Pons (tissue), 1 donor: ENCODE results near the gene NPDC1.

Experiments used
- DNase-seq: peaks from one replicate; pipeline ENCODE4 v3.0.0-alpha.2; 2016; ENCODE audit warnings: low spot score

The NPDC1 gene

GRCh38 chr9:137055385-137056364 lies 9.7 kb upstream of the NPDC1 start:
- DNase-seq = peak; percentile 97

GRCh38 chr9:137054932-137055384 lies 9.0 kb upstream of the NPDC1 start:
- DNase-seq = no peak

- no peak for DNase-seq
These were observed 8.3 kb upstream of the NPDC1 start, which contains the start of gene ENTPD2 for GRCh38 chr9:137053944-137054931. ENTPD2 (minus strand) TSS chr9:137054061; CDS start chr9:137053997, 64 bp downstream.

- DNase-seq = no peak
These were observed 7.3 kb upstream of the NPDC1 start for GRCh38 chr9:137052998-137053943.

GRCh38 chr9:137052293-137052692 lies 6.3 kb upstream of the NPDC1 start:
- no peak for DNase-seq

- DNase-seq = no peak
These were observed 5.3 kb upstream of the NPDC1 start for GRCh38 chr9:137051145-137051724.

GRCh38 chr9:137050570-137050969 lies 4.6 kb upstream of the NPDC1 start:
- DNase-seq = no peak

GRCh38 chr9:137049544-137050449 lies 3.8 kb upstream of the NPDC1 start:
- no peak for DNase-seq

GRCh38 chr9:137048655-137049543 lies 2.9 kb upstream of the NPDC1 start:
- no peak for DNase-seq

GRCh38 chr9:137045294-137046087 lies 486 bp downstream of the NPDC1 start:
- no peak for DNase-seq

GRCh38 chr9:137044502-137045177 lies 1.3 kb downstream of the NPDC1 start:
- DNase-seq = no peak

- no peak for DNase-seq
These were observed 1.9 kb downstream of the NPDC1 start for GRCh38 chr9:137044037-137044436.

GRCh38 chr9:137042751-137043727 lies 2.9 kb downstream of the NPDC1 start:
- DNase-seq = no peak

GRCh38 chr9:137041124-137041523 lies 4.9 kb downstream of the NPDC1 start:
- DNase-seq = no peak

- DNase-seq = no peak
These were observed 5.4 kb downstream of the NPDC1 start for GRCh38 chr9:137040568-137040967.
